Measurements from ENCODE around the gene MAP3K4. TPM values are rescaled to one million over a fixed set of nuclear protein-coding genes. Genes with fewer than 3 reads are reported as not detected.

Gene MAP3K4
- total and polyA plus RNA-seq, 2 of the 4 experiments (the other 2 are of a cell fraction): 11.5 to 20.4 TPM

DNA sequence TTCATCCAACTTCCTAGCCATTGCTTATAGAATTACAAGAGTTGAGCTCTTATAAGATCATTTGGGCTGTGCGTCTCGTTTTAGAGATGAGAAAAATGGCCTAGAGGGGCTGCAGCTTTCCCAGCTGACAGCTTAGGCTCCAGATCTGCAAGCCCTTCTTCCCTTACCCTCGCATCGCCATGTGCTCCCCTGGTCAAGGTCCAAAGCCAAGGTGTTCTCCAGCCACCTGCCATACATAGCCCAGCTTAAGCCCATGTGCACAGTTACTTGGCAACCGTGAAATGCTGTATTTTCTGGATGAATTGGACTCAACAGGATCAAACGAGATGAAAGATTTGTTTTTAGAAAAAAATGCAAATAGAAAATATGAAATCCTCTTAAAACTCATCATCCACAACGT is 7.9 kb downstream of the MAP3K4 start:
- Histone ChIP-seq H3K27me3 (ENCODE audit: control insufficient read depth, insufficient read depth, low read length) (no peaks in the 10 kb centered on the region), H4K20me1 (ENCODE audit: insufficient read depth, low read length) (peaks cover 25% of the 10 kb centered on the region), H3K36me3 (ENCODE audit: control insufficient read depth, insufficient read depth, low read length) (no peaks in the 10 kb centered on the region), H3K4me1 (ENCODE audit: control insufficient read depth, insufficient read depth, low read length) (peaks cover 2% of the 10 kb centered on the region; the same call in 1 of the 2 replicates), H3K56ac (ENCODE audit: extremely low read depth, insufficient read depth, low read length) (no peak overlapping the region), H3K4ac (ENCODE audit: low read depth, low read length) (no peak overlapping the region), H3K9me1 (ENCODE audit: insufficient read depth, low read length) (peaks cover 3% of the 10 kb centered on the region), H3K9ac (ENCODE audit: low read depth, low read length) (no peak overlapping the region), H4K5ac (ENCODE audit: low read depth, low read length) (no peak overlapping the region), H3K18ac (ENCODE audit: low read depth, low read length) (no peak overlapping the region), H3K14ac (replicated peaks; ENCODE audit: low read depth, low read length) (no peak overlapping the region), H4K8ac (ENCODE audit: low read depth in 2 of 2, low read length in 2 of 2) (no peak overlapping the region), H3K4me2 (ENCODE audit: low read depth, low read length) (no peak overlapping the region), H4K91ac (ENCODE audit: insufficient read depth, low read depth, low read length) (no peak overlapping the region), H3K23ac (ENCODE audit: low read depth, low read length) (no peak overlapping the region), H3K9me3 (ENCODE audit: control insufficient read depth, insufficient read depth, low read length) (no peaks in the 10 kb centered on the region), H2AK9ac (replicated peaks; ENCODE audit: low read depth, low read length, poor library complexity) (no peak overlapping the region), H2BK20ac (ENCODE audit: low read depth, low read length) (no peak overlapping the region), H2BK15ac (ENCODE audit: low read depth, low read length) (no peak overlapping the region), H3K4me3 (ENCODE audit: insufficient read depth, low read depth, low read length) (no peak overlapping the region), H3K79me1 (ENCODE audit: low read depth in 1 of 2, low read length in 2 of 2) (peaks cover 10 to 34% of the 10 kb centered on the region in 2 experiments), H3K27ac (ENCODE audit: insufficient read depth, low read length) (no peak overlapping the region), H2BK5ac (ENCODE audit: low read depth, low read length, poor library complexity, severe bottlenecking) (no peak overlapping the region), H2AFZ (replicated peaks; ENCODE audit: low read length, poor library complexity) (no peak overlapping the region), H2BK120ac (ENCODE audit: low read depth, low read length) (no peak overlapping the region), H2AK5ac (ENCODE audit: low read depth, low read length) (no peak overlapping the region)
- ChIA-PET CTCF (no interaction called here), POLR2A (ENCODE audit: unreplicated experiment) (no interaction called here)
- DNase-seq: no peak
- dilution Hi-C loops (cut with HindIII; ENCODE audit: low sequenced_read_pairs, unreplicated experiment): no loop called here
- in situ Hi-C loops (cut with MboI; ENCODE audit: low sequenced_read_pairs): loop anchor here (25.0 kb wide), 1 partner anchor 263 kb away; the partner anchor contains the start of gene AGPAT4
- intact Hi-C loops (cut with micrococcal nuclease): no loop called here
- no TSS peak for BruUV-seq (replicated peaks)
- TF ChIP-seq CEBPB (IDR thresholded peaks at IDR 0.05; ENCODE audit: low read depth, low read length): no peak
- TF ChIP-seq, protein P1, sequence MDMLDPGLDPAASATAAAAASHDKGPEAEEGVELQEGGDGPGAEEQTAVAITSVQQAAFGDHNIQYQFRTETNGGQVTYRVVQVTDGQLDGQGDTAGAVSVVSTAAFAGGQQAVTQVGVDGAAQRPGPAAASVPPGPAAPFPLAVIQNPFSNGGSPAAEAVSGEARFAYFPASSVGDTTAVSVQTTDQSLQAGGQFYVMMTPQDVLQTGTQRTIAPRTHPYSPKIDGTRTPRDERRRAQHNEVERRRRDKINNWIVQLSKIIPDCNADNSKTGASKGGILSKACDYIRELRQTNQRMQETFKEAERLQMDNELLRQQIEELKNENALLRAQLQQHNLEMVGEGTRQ (IDR thresholded peaks at IDR 0.05; ENCODE audit: low read depth, low read length): no peak
- no peak for ATAC-seq (ENCODE audit: low read depth)
- WGBS, 2 experiments (ENCODE audit: extremely low coverage in 2 of 2, insufficient read length in 1 of 2): no CpG with 5 or more reads among the region's 7 CpGs
